ENCODE data around the gene GADD45G.

Gene GADD45G

GRCh38 chr9:89630508-89630907 is 25.7 kb downstream of the GADD45G start:
- DNase-seq (ENCODE audit: low read depth): no peak

GRCh38 chr9:89631384-89631783 is 26.6 kb downstream of the GADD45G start:
- DNase-seq (ENCODE audit: low read depth): no peak

DNA sequence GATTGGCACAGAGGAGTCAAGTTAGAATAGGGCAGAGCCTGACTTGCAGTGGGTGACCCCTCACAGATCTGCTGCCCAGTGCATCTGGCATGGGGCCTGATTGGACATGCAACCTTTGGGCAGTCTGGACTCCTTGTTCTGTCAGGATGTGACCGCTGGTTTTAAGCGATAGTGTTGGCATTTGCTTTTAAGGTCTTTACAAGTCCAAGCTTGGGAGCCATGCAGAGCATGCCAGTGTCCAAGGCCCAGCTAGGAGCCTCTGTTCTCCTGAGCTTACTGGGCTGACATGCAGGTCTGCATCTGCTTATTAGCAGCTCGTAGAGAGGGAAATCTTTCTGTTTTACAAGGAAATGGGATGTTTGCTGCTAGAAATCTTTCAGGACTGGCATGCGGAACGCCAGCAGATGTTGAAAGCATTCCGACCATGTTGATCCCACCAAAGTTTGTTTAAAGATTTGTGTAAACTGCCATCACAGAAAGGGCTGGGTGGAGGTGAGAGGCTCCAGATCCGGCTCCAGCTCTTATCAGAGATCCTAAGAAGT is 27.5 kb downstream of the GADD45G start:
- DNase-seq (ENCODE audit: low read depth): no peak

DNA sequence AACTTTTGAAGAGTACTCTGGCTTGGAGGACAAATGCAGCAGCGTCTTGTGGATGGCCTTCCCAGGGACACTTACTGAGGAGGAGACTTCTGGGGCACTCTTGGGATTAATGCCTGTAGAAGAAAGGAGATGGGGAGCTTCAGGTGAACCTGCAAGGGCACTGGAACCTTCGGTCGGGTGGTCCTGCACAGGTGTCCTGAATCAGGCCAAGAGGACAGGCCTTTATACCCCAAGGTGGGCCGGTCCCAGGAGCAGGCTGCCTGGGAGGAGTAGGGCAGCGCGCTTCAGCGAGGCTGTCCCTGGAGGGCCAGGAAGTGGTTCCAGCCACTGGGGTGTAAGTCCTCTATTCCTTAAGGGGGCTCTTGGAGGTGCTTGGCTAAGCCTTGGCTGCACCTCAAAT is 27.9 kb downstream of the GADD45G start:
- no peak for DNase-seq (ENCODE audit: low read depth)

DNA sequence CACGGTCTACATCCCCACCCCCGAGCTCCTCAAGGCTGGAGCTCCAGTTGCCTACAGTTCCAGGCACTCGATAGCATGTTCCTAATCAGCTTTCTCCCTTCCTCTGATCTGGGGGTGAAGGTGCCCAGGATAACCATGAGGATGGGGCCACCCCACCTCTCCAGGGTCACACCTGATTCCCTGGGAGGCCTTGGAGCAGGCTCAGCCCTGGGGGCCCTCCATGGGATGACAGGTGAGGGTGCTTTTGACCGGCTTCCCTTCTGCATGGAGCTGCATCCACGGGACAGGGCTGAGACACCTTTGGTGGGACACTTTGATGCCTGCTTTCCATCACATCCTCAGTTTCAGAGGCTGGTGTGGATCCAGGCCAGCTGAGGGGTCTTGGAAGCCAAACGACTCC is 28.6 kb downstream of the GADD45G start:
- DNase-seq (ENCODE audit: low read depth): no peak

GRCh38 chr9:89633920-89634319 is 29.1 kb downstream of the GADD45G start:
- DNase-seq (ENCODE audit: low read depth): no peak

- no peak for DNase-seq (ENCODE audit: low read depth)
These were observed 30.4 kb downstream of the GADD45G start for GRCh38 chr9:89634995-89635742.

DNA sequence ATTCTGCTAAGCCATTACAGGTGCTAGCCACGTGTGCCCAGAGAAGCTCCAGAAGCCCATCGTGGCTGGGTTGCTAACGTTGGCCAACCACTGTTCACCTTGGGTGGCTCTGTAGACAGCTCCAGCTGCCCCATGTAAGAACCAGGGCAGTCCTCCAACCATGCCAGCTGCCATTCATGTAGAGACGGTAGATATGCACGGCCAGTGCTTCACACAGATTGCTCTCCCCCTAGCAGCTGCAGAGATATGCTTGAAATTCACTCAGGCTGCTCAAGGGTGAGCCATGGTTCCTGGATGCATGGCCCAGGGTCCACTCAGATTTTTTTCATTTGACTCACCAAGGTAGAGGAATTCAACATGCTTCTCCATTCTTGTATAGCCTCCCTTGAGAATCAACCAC is 31.0 kb downstream of the GADD45G start:
- DNase-seq (ENCODE audit: low read depth): no peak

- DNase-seq (ENCODE audit: low read depth): no peak
These were observed 33.0 kb downstream of the GADD45G start for GRCh38 chr9:89637787-89638186.

DNA sequence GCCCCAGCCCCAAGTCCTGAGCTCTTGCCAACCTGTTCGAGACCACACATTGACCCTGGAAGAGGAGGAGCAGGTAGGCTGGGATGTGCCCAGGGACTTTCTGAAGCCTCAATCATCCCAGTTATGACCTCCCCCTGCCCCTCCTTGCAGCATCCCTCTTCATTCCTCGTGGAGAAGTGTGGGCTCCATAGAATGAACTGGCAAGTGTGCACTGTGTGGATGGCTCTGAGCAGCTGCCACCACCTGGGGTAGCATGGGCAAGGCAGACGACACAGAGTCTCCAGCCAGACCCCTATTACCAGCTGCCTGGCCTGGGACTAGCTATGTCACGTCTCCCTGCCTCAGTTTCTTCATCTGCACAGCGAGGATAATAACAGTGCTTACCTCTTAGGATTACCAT is 33.5 kb downstream of the GADD45G start:
- no peak for DNase-seq (ENCODE audit: low read depth)

DNA sequence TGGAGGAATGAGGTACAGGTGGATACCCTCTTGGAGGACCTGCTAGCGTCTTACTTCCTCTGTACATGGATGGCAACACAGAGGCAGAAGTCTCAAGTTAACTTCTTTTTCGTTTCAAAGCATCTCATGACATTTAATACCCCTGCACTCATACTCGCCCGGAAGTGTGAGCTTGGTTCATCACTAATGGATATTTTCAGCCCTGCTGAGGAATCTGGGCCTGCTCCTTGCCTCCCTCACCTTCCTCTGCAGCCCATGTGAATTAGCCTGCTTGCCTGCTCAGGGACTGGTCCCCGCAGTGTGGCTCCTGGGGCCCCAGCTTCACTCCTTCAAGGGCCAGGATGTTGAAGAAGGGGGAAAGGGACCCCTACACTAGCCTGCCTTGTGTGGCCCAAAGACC is 34.1 kb downstream of the GADD45G start:
- DNase-seq (ENCODE audit: low read depth): no peak

DNA sequence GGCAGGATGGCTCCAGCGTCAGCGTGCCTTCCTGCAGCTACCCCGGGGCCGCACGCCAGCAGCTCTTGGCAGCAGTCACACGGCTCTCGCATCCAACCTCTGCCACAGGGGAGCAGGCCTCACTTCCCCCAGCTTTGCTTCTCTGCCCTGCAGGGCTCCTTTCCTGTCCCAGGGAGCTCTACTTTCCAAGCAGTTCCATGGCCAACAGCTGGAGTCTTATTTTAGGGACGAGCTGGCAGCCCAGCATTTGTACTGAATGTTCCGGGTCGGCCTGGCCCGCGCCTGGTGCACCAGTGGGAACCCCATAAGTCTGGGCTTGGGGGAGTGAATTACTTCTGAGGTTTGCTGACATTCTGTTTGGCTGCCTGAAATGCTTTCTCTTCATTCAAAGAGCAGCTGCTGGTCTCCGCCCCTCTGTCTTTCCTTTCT is 34.6 kb downstream of the GADD45G start:
- DNase-seq (ENCODE audit: low read depth): no peak

GRCh38 chr9:89639961-89640360 is 35.1 kb downstream of the GADD45G start:
- DNase-seq (ENCODE audit: low read depth): no peak

- DNase-seq (ENCODE audit: low read depth): peak; percentile 4
These were observed 35.5 kb downstream of the GADD45G start for GRCh38 chr9:89640361-89640760.

- no peak for DNase-seq (ENCODE audit: low read depth)
These were observed 36.0 kb downstream of the GADD45G start for GRCh38 chr9:89640801-89641200.

GRCh38 chr9:89641980-89642379 is 37.2 kb downstream of the GADD45G start:
- DNase-seq (ENCODE audit: low read depth): no peak

DNA sequence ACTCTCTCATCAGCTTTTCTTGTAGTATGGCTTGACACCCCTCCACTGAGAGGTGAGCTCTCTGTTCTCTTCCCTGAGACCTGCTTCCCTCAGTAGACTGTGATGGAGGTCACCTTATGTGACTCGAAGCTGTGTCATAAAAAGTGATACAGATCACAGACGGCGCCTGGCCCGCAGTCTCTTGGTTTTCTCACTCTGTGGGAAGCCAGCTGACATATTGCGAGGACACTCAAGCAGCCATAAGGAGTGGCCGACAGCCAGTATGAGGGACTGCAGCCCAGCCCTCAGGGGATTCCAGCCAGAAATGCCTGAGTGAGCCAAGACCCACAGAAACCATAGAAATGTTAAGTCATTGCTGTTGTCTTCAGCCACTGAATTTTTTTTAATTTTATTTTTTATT is 38.0 kb downstream of the GADD45G start:
- DNase-seq (ENCODE audit: low read depth): no peak

- DNase-seq (ENCODE audit: low read depth): no peak
These were observed 41.6 kb downstream of the GADD45G start for GRCh38 chr9:89646189-89646939.

DNA sequence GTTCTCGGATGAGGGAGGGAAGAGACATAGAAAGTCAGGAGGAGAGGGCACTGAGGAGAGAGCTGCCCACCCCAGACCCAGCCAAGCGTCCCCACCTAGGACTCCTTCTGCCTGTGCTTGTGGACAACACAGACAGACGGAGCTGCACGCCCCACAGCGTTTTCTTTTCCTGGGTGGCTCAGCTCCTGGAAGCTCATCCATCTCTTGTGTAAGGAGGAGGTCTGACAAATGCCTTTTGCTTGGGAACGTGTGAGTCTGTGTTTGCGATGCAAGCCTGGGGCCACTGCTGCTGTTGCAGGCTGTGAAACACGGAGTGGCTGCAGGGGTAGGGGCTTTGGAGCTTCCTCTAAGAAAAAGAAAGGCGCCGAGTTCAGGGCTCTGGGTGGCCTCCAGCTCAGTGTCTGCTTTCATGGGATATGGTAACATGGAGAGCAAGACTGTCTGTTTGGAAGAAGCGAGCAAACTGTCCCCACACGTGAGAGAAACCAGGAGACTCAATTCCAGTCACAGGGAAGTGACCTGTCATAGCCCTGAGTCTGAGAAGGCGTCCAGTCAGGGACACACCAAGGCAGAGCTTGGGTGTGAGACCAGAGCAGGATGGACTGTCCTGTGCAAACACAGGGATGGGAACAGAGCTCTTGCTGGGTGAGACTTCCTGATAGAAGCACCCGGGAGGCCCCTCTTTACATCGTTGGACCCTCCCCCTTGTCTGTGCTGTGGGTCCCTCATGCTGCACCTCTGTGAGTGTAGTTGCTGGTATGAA is 42.7 kb downstream of the GADD45G start:
- no peak for DNase-seq (ENCODE audit: low read depth)

- DNase-seq (ENCODE audit: low read depth): no peak
These were observed 43.6 kb downstream of the GADD45G start for GRCh38 chr9:89648247-89649000.

DNA sequence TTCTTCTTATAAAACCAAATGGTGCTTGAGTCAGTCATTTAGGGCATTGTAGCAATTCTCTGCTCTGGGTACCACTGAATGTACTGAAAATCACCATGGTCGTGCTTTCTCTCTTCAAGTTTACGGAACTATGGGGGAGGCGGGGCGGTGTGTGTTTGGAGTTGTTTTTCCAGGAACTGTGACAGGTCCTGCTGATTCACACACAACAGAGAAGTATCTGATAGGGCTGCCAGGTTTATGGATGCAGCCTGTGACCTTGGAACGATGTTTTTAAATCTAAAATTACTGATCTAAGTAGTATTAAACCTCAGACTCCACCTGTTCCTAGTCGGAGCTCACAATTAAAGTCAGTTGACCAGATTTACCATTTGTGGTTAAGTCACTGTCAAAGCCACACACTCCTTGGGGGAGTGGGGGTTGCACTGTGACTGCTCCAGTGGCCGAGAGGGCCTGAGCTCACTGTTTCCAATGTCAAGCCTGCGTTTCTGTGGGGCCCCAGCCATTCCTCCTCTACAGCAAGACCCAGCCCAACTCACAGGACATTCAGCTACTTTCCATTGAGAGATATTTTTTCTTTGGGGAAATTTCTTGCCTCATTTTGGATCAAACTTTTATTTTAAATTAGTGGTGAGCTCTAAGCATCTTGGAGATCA is 44.4 kb downstream of the GADD45G start:
- no peak for DNase-seq (ENCODE audit: low read depth)
